ENCODE measurements around the gene DOCK8. TPM values are rescaled to one million over a fixed set of nuclear protein-coding genes. Genes with fewer than 3 reads are reported as not detected.

DOCK8 gene
- total and polyA plus RNA-seq, 2 of the 13 experiments (the other 11 are each of a cell fraction or from before 2014, with no cell fraction given), result 0.28 to 0.38 TPM

DNA sequence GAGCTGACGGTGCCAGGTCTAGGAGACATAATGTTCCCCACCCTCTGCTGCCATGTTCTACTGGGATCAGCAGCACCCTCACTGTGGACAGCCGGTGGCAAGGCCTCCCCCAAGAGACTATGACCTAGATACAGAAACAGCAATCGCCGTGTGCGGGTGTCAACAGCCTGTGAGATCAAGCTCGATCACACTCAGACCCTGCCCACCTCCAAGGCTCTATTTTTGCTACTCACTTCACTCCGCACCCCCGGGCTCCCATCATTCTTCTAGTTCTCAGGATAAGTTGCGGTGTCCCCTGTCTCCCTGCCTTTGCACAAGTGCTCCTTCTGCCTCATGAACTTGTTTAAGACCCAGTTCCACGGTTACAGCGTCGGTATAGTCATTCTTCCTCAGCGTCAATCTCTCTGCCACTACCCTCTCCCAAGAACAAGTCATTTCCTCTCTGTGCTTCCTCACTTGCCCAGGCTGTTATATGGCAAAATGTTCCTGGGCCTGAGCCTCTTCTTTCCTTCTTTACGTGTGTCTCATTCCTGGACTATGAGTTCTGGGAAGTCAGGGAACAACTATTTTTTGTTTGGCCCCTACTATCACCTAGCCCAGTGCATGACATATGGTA, 5.4 kb upstream of the DOCK8 start:
- Histone ChIP-seq H3K4me2 (ENCODE audit: low read depth, low read length) (no peak overlapping the region), H3K27ac (ENCODE audit: extremely low read length, insufficient read depth, low read length) (no peak overlapping the region), H2AFZ (ENCODE audit: low read length) (no peak overlapping the region), H3K4me3 (replicated peaks in 1 of 3; ENCODE audit: insufficient read depth in 1 of 3, low read depth in 2 of 3, low read length in 3 of 3) (no peak overlapping the region), H3K27me3 (ENCODE audit: control insufficient read depth in 1 of 2, insufficient read depth in 2 of 2, low read length in 2 of 2) (peaks cover 0 to 4% of the 10 kb centered on the region in 2 experiments; a peak in 2 of 5 replicates), H4K20me1 (ENCODE audit: insufficient read depth, low read length) (no peaks in the 10 kb centered on the region), H3K79me2 (ENCODE audit: insufficient read depth, low read length) (no peaks in the 10 kb centered on the region), H3K4me1 (ENCODE audit: insufficient read depth, low read length) (no peaks in the 10 kb centered on the region), H3K36me3 (replicated peaks in 1 of 2; ENCODE audit: control insufficient read depth in 1 of 2, insufficient read depth in 2 of 2, low read length in 2 of 2) (no peaks in the 10 kb centered on the region), H3K9me3 (ENCODE audit: low read length) (no peaks in the 10 kb centered on the region), H3K9ac (ENCODE audit: insufficient read depth, low read depth, low read length) (no peak overlapping the region)
- DNase-seq (ENCODE audit: low spot score) (no peak), ATAC-seq (no peak), FAIRE-seq (no peak)
- TF ChIP-seq, protein P1, sequence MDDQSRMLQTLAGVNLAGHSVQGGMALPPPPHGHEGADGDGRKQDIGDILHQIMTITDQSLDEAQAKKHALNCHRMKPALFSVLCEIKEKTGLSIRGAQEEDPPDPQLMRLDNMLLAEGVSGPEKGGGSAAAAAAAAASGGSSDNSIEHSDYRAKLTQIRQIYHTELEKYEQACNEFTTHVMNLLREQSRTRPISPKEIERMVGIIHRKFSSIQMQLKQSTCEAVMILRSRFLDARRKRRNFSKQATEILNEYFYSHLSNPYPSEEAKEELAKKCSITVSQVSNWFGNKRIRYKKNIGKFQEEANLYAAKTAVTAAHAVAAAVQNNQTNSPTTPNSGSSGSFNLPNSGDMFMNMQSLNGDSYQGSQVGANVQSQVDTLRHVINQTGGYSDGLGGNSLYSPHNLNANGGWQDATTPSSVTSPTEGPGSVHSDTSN (CRISPR knock-in tag; IDR thresholded peaks at IDR 0.05; ENCODE audit: borderline replicate concordance), result no peak
- TF ChIP-seq KDM3A (CRISPR knock-in tag; IDR thresholded peaks at IDR 0.05; ENCODE audit: low read depth) (no peak), ZFP62 (CRISPR knock-in tag; IDR thresholded peaks at IDR 0.05) (no peak)
- ChIA-PET CTCF (ENCODE audit: low intra/inter-chr PET ratio, low total read pairs) (no interaction called here), POLR2A (no interaction called here)
- 64% methylated on average over 14 of the region's 14 CpGs for WGBS (ENCODE audit: low lambda C conversion rate)
- in situ Hi-C loops (cut with HindIII; ENCODE audit: extremely low pct_ligation_motif_present, low pct_unique_long_range_greater_than_20kb), result no loop called here
- intact Hi-C loops (cut with micrococcal nuclease; ENCODE audit: unreplicated experiment), result no loop called here
- BruUV-seq (replicated peaks), result no TSS peak

DNA sequence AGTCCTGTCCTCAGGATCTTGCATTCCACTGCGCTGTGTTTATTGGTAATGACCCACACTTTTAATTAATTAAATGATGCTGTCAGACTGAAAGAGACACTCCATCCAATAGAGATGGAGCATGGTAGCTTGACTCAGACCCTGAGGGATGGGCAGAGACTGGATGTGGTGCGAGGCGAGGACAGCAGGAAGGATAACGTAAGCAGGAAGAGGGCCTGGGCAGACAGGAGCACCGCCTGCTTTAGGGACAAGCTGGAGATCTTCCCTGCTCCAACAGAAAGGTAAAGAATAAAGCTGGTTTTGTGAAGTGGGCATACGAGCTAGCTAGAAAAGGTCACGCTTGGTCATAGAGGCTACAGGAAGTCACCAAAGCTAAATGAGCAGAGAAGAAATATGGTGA, 3.6 kb upstream of the DOCK8 start:
- no peak for ATAC-seq
- no TSS peak for BruUV-seq (replicated peaks)
- in situ Hi-C loops (cut with HindIII; ENCODE audit: extremely low pct_ligation_motif_present, low pct_unique_long_range_greater_than_20kb), result no loop called here
- intact Hi-C loops (cut with micrococcal nuclease; ENCODE audit: unreplicated experiment), result no loop called here
- WGBS (ENCODE audit: low lambda C conversion rate), result 53% methylated on average over 7 of the region's 7 CpGs
- Histone ChIP-seq H3K9me3 (ENCODE audit: low read length) (no peaks in the 10 kb centered on the region), H4K20me1 (ENCODE audit: insufficient read depth, low read length) (no peaks in the 10 kb centered on the region), H3K27ac (ENCODE audit: extremely low read length, insufficient read depth, low read length) (no peak overlapping the region), H3K27me3 (ENCODE audit: control insufficient read depth in 1 of 2, insufficient read depth in 2 of 2, low read length in 2 of 2) (peaks cover 0 to 16% of the 10 kb centered on the region in 2 experiments; a peak in 2 of 5 replicates), H3K36me3 (replicated peaks in 1 of 2; ENCODE audit: control insufficient read depth in 1 of 2, insufficient read depth in 2 of 2, low read length in 2 of 2) (no peaks in the 10 kb centered on the region), H2AFZ (ENCODE audit: low read length) (no peak overlapping the region), H3K9ac (ENCODE audit: insufficient read depth, low read depth, low read length) (no peak overlapping the region), H3K79me2 (ENCODE audit: insufficient read depth, low read length) (no peaks in the 10 kb centered on the region), H3K4me2 (ENCODE audit: low read depth, low read length) (no peak overlapping the region), H3K4me3 (replicated peaks in 1 of 3; ENCODE audit: insufficient read depth in 1 of 3, low read depth in 2 of 3, low read length in 3 of 3) (no peak overlapping the region), H3K4me1 (ENCODE audit: insufficient read depth, low read length) (peaks cover 8% of the 10 kb centered on the region; the same call in 1 of the 2 replicates)
- no peak for TF ChIP-seq GTF2F1 (IDR thresholded peaks at IDR 0.05; ENCODE audit: low read length)
- TF ChIP-seq TAF15 (IDR thresholded peaks at IDR 0.05; ENCODE audit: low read depth, low read length, poor library complexity, severe bottlenecking), result no peak
- TF ChIP-seq KDM5A (IDR thresholded peaks at IDR 0.05; ENCODE audit: borderline replicate concordance, low read length), result no peak
- TF ChIP-seq, protein P2, sequence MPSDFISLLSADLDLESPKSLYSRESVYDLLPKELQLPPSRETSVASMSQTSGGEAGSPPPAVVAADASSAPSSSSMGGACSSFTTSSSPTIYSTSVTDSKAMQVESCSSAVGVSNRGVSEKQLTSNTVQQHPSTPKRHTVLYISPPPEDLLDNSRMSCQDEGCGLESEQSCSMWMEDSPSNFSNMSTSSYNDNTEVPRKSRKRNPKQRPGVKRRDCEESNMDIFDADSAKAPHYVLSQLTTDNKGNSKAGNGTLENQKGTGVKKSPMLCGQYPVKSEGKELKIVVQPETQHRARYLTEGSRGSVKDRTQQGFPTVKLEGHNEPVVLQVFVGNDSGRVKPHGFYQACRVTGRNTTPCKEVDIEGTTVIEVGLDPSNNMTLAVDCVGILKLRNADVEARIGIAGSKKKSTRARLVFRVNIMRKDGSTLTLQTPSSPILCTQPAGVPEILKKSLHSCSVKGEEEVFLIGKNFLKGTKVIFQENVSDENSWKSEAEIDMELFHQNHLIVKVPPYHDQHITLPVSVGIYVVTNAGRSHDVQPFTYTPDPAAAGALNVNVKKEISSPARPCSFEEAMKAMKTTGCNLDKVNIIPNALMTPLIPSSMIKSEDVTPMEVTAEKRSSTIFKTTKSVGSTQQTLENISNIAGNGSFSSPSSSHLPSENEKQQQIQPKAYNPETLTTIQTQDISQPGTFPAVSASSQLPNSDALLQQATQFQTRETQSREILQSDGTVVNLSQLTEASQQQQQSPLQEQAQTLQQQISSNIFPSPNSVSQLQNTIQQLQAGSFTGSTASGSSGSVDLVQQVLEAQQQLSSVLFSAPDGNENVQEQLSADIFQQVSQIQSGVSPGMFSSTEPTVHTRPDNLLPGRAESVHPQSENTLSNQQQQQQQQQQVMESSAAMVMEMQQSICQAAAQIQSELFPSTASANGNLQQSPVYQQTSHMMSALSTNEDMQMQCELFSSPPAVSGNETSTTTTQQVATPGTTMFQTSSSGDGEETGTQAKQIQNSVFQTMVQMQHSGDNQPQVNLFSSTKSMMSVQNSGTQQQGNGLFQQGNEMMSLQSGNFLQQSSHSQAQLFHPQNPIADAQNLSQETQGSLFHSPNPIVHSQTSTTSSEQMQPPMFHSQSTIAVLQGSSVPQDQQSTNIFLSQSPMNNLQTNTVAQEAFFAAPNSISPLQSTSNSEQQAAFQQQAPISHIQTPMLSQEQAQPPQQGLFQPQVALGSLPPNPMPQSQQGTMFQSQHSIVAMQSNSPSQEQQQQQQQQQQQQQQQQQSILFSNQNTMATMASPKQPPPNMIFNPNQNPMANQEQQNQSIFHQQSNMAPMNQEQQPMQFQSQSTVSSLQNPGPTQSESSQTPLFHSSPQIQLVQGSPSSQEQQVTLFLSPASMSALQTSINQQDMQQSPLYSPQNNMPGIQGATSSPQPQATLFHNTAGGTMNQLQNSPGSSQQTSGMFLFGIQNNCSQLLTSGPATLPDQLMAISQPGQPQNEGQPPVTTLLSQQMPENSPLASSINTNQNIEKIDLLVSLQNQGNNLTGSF (CRISPR knock-in tag; IDR thresholded peaks at IDR 0.05), result no peak
- ChIA-PET POLR2A (no interaction called here), CTCF (ENCODE audit: low intra/inter-chr PET ratio, low total read pairs) (no interaction called here)
- no peak for FAIRE-seq
- DNase-seq (ENCODE audit: low spot score), result no peak
